Colonic mucosa (tissue), 4 donors: ENCODE measurements around the gene METTL6. TPM values are rescaled to one million over a fixed set of nuclear protein-coding genes. Genes with fewer than 3 reads are reported as not detected.

Experiments used
- DNase-seq: peaks from one replicate; pipeline ENCODE4 v3.0.0-alpha.2; 2020
- H3K27ac ChIP-seq: fragments of 200-600 bp; one replicate; pipeline ENCODE4 v1.8.0; 2021
- H3K27me3 ChIP-seq: fragments of 200-600 bp; one replicate; pipeline ENCODE4 v1.8.0; 2021
- H3K36me3 ChIP-seq: fragments of 200-600 bp; one replicate; pipeline ENCODE4 v1.8.0; 2021
- H3K4me1 ChIP-seq: fragments of 200-600 bp; one replicate; pipeline ENCODE4 v1.8.0; 2021; ENCODE audit warnings: mild to moderate bottlenecking
- H3K4me3 ChIP-seq: fragments of 200-600 bp; one replicate; pipeline ENCODE4 v1.8.0; 2021
- H3K9ac ChIP-seq, 2 donors: one replicate each; pipeline ENCODE4 v1.7.0; 2013; ENCODE audit warnings: control low read depth in 2 of 2, low read depth in 2 of 2, low read length in 2 of 2
- H3K9me3 ChIP-seq: fragments of 200-600 bp; one replicate; pipeline ENCODE4 v1.8.0; 2021
- CTCF ChIP-seq: fragments of 200-600 bp; IDR thresholded peaks from one replicate; pipeline ENCODE4 v1.8.0; 2022; ENCODE audit warnings: antibody characterized with exemption, mild to moderate bottlenecking
- intact Hi-C: fragments of 100-400 bp; cut with DNase I; formaldehyde crosslinking; loops from one replicate; pipeline ENCODE4 v1.14.1; 2022
- total RNA-seq, 2 donors: library from RNA; stranded (reverse); fragmentation: NEBNext Ultra II Directional in 1 of 2; extraction: Animal tissue kit (Norgen Biotek cat#: 25700) in 1 of 2; gene quantifications; one replicate each; pipeline ENCODE4 v1.2.1, GENCODE V29; 2021
- donor health status: healthy.
- donor health status: DM: no; HTN: no; CAD: no.
- donor health status: DM: no; HTN: no; CAD: no.

The METTL6 gene
- total RNA-seq, 2 donors from 2014 or later, result 8.8 to 11.4 TPM

DNA sequence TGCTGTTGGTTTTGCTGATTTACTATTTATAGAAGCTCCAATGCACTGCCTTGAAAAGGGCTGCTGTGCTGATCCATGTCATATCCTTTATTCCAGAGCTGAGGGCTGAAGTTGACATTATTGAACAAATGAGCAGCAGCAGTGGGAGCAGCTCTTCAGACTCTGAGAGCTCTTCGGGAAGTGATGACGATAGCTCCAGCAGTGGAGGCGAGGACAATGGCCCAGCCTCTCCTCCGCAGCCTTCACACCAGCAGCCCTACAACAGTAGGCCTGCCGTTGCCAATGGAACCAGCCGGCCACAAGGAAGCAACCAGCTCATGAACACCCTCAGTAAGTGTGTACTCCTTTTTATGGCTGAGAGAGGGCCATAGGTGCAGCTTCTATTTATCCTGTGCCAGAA lies 8.9 kb upstream of the METTL6 start:
- Histone ChIP-seq H3K9me3 (no peaks in the 10 kb centered on the region), H3K4me3 (no peak overlapping the region), H3K27ac (no peak overlapping the region), H3K9ac (no peak overlapping the region), H3K36me3 (peaks cover 29% of the 10 kb centered on the region), H3K27me3 (no peaks in the 10 kb centered on the region), H3K4me1 (no peaks in the 10 kb centered on the region)
- intact Hi-C loops, result loop anchor here (10.0 kb wide), 1 partner anchor 119 kb away; no protein-coding TSS in a partner anchor
- TF ChIP-seq CTCF, result no peak
- no peak for DNase-seq

GRCh38 chr3:15434756-15435155 lies 7.4 kb upstream of the METTL6 start:
- Histone ChIP-seq H3K27me3 (no peaks in the 10 kb centered on the region), H3K36me3 (peaks cover 33% of the 10 kb centered on the region), H3K9me3 (no peaks in the 10 kb centered on the region), H3K27ac (no peak overlapping the region), H3K4me1 (no peaks in the 10 kb centered on the region), H3K4me3 (no peak overlapping the region), H3K9ac (no peak overlapping the region)
- TF ChIP-seq CTCF, result no peak
- intact Hi-C loops, result loop anchor here (10.0 kb wide), 1 partner anchor 120 kb away; no protein-coding TSS in a partner anchor
- DNase-seq, result no peak

- H3K9me3 ChIP-seq, result no peaks in the 10 kb centered on the region
- H3K4me1 ChIP-seq, result peaks cover 6% of the 10 kb centered on the region
- no peak for TF ChIP-seq CTCF
- DNase-seq, result no peak
- no peak overlapping the region for H3K4me3 ChIP-seq
- H3K36me3 ChIP-seq, result peaks cover 21% of the 10 kb centered on the region
- no peak overlapping the region for H3K27ac ChIP-seq
- H3K9ac ChIP-seq, result no peak overlapping the region
- intact Hi-C loops, result loop anchor here (10.0 kb wide), 1 partner anchor 121 kb away; no protein-coding TSS in a partner anchor
- no peaks in the 10 kb centered on the region for H3K27me3 ChIP-seq
Observed at GRCh38 chr3:15433531-15433930, 6.2 kb upstream of the METTL6 start.

DNA sequence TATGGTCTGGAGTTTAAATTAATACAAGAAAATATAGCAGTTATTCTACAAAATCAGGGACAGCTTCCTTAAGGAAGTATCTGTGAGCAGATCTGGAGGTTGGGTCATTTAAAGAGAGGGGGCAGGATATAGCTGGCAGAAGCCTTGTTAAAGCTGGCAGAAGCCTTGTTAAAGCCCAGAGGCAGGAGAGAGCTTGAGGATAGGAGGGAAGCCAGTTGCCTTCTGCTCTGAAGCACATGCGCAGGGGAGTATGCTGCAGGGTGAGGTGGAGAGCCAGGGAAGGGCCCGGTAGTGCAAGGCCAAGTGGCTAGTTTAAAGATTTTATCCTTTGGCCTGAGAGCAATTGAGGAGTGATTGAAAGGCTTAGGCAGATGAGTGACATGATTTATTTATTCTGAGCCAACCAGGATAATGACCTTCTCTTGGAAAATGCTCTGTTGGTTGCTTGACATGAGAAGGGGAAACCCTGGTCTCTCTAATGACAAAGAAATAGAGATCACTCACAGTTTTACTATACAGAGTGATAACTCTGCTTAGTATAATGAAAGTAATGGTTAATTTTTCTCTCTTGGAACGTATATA lies 4.0 kb upstream of the METTL6 start:
- DNase-seq, result no peak
- Histone ChIP-seq H3K27ac (no peak overlapping the region), H3K9ac (no peak overlapping the region), H3K36me3 (peaks cover 21% of the 10 kb centered on the region), H3K4me1 (peaks cover 6% of the 10 kb centered on the region), H3K4me3 (no peak overlapping the region), H3K9me3 (no peaks in the 10 kb centered on the region), H3K27me3 (no peaks in the 10 kb centered on the region)
- TF ChIP-seq CTCF, result no peak
- intact Hi-C loops, result loop anchor here (10.0 kb wide), 1 partner anchor 123 kb away; no protein-coding TSS in a partner anchor

GRCh38 chr3:15430624-15431023 lies 3.3 kb upstream of the METTL6 start:
- Histone ChIP-seq H3K9ac (no peak overlapping the region), H3K36me3 (peaks cover 21% of the 10 kb centered on the region), H3K4me1 (peaks cover 6% of the 10 kb centered on the region), H3K4me3 (no peak overlapping the region), H3K27ac (no peak overlapping the region), H3K9me3 (no peaks in the 10 kb centered on the region), H3K27me3 (no peaks in the 10 kb centered on the region)
- no peak for DNase-seq
- intact Hi-C loops, result loop anchor here (10.0 kb wide), 1 partner anchor 124 kb away; no protein-coding TSS in a partner anchor
- TF ChIP-seq CTCF, result no peak
